Stimulated activated CD8-positive, alpha-beta memory T cell treated with anti-CD3 and anti-CD28 coated beads, Interleukin-12 subunit alpha, Interleukin-12 subunit beta, amount 100 ng/mL, for 4 hours (primary cell): ENCODE measurements around the gene SMIM23.
"Not testable (repeated sequence)": the region's sequence is repeated elsewhere in the genome, so short reads cannot be mapped to it uniquely, and the experiment has no call there.

ENCODE experiments used
- DNase-seq: peaks from one replicate; pipeline ENCODE4 v3.0.0-alpha.2; 2020; ENCODE audit warnings: low read depth

SMIM23 gene

GRCh38 chr5:171773106-171773505 lies 12.5 kb upstream of the SMIM23 start:
- DNase-seq = no peak

DNA sequence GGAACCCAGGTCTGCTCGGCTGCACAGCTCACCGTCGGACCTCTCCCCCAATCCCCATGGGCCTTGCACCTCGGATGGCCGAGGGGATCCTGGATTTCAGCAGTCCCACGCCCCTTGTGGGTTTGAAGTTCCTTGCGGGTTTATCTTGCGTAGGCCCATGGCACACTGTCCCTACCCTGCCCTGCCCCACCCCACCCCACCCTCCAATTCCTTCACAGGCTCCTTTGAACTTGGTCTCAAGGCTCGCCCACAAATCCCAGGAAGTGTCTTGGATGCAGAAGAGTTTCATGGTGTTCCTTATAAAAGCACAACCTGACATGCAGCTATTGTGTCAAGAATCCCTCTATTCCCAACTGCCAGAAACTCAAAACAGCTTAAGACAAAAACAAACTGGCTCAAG lies 11.2 kb upstream of the SMIM23 start:
- DNase-seq = no peak

- DNase-seq = no peak
These were observed 9.4 kb upstream of the SMIM23 start for GRCh38 chr5:171776213-171776612.

GRCh38 chr5:171776770-171777759 lies 8.6 kb upstream of the SMIM23 start:
- DNase-seq = no peak

DNA sequence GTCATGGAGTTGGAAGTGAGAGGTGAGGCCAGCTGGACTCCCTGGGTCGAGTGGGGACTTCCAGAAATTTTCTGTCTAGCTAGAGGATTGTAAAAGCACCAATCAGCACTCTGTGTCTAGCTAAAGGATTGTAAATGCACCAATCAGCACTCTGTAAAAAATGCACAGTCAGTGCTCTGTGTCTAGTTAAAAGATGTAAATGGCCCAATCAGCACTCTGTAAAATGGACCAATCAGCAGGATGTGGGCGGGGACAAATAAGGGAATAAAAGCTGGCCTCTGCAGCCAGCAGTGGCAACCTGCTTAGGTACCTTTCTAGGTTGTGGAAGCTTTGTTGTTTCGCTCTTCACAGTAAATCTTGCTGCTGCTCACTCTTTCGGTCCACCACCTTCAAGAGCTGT lies 3.9 kb upstream of the SMIM23 start:
- not testable (repeated sequence) for DNase-seq

GRCh38 chr5:171782332-171782966 lies 3.2 kb upstream of the SMIM23 start:
- no peak for DNase-seq

GRCh38 chr5:171783051-171783450 lies 2.6 kb upstream of the SMIM23 start:
- no peak for DNase-seq

- no peak for DNase-seq
These were observed 3.7 kb downstream of the SMIM23 start for GRCh38 chr5:171789353-171789752.

- DNase-seq = no peak
These were observed 4.8 kb downstream of the SMIM23 start for GRCh38 chr5:171790408-171790807.

DNA sequence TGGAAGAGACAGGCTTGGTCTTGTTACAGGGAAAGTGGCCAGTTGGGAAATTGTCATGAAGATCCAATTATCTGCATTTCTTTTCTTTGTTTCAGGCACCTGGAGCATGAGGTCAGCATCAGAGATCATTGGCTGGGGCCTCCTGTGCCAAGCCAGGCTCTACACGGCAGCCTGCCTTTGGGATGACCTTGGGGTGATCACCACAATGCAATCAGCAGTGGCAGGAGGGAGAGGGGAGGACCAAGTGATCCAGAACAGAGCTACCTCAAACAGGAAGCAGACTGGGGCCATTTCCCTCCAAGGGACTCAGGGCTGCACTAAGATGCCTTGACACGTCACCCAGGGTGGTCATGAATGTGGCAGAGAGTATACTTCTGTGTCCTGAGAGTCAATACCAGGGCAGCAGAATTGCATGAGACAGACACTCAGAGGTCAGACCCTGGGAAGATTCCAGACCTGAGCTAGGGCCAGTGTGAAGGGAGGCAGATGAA lies 8.9 kb downstream of the SMIM23 start:
- no peak for DNase-seq

- no peak for DNase-seq
These were observed 9.8 kb downstream of the SMIM23 start for GRCh38 chr5:171795381-171795780.

DNA sequence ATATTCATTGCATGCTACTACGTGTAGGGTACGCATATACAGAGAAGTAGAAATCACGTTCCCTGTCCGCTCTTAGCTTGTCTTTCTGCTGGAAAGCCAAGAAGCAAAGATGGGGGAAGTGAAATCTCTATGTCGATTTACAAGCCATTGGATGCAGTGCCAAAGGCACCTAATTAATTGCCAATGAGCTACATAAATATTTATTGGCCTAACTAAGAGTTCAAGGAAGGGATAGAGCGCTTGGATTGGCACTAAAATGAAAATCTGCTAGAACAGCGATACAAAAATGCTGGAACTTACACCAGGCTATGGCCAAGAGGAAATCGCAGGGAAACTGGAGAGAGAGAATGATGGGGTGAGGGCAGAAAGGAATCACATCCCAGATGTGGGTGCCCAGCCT lies 10.8 kb downstream of the SMIM23 start:
- no peak for DNase-seq

GRCh38 chr5:171797543-171797942 lies 11.9 kb downstream of the SMIM23 start:
- no peak for DNase-seq

- DNase-seq = no peak
These were observed 12.8 kb downstream of the SMIM23 start for GRCh38 chr5:171798418-171798817.

DNA sequence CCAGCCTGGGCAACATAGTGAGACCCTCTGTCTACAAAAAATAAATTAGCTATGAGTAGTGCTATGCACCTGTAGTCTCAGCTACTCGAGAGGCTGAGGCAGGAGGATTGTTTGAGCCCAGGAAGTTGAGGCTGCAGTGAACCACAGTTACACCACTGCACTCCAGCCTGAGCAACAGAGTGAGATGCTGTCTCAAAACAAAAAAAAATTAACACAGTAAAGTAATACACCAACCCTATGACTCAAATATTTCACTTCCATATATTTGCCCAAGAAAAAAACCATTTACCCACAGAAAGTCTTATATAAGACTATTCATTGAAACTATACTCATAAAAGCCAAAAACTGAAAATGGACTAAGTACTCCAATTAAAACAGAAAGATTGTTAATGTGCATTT lies 16.2 kb downstream of the SMIM23 start:
- DNase-seq = no peak

GRCh38 chr5:171805746-171806145 lies 20.1 kb downstream of the SMIM23 start:
- DNase-seq = no peak

DNA sequence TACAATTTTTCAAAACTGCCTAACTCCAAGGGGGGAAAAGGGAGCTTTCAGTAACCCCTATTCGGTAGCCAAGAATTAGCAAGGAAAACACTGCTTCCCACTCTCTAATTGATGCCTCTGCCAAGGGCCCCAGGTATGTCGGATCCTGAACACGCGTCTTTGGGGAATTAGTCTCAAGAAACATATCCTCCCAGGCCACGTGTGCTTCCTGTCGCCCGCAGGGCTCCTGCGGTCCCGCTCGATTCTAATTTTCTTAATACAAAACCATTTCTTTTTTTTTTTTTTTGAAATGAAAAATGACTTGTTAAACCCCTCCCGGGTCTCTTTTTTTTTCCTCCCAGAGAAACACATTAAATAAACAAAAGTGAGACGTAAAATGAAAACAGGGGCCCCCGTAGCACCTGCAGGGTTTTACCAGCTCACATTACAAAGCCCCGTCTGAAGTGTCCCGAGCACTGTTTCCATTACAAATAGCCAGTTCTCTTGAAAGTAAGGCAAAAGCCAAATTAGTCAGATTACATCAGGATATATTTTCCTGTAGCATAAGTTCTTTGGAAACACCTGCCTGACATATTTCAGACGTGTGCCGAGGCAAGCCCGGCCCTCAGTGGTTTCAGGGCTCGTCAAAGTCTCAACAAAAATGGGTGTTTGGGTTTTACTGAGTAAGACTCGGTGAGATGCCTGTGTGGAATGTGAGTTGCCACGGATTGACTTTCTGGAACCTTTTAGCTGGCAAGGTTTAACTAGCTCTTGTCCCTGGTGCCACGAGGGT lies 21.5 kb downstream of the SMIM23 start:
- DNase-seq = no peak

- no peak for DNase-seq
These were observed 22.8 kb downstream of the SMIM23 start for GRCh38 chr5:171808453-171808852.

DNA sequence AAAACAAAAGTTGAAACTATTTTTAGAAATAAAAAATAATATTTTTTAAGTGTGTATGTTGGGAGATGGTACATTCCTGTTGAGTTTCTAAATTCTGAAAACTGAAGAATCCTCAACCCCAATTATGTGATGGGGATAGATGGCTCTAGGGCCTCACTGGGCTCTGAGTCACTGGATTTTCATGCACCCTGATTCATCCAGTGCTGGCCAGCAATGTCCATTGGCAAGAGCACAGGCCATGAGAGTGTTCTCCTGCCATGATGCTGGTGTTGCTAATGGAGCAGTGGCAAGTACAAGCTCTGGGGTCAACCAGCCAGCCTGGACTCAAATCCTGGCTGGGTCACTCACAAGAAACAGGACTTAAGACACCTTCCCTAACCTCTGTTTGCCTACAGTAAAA lies 23.3 kb downstream of the SMIM23 start:
- no peak for DNase-seq

DNA sequence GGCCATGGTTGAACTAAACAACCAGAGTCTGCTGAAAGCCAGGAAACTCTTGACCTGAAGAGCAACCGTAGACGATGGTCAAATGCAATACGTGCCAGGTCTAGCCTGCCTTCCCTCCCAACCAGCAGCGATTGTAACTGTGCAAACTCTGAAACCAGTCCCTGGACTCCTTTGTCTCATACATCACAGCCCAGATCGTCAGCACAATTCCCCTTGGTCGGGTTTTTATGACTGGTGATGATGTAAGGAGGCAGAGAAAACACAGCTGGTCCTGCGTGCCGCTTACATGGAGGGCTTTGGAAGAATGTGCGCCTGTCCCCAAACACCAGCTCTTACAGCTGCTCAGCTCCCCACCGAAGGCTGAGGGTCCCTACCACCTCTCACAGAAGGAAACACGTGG lies 24.6 kb downstream of the SMIM23 start:
- DNase-seq = no peak

DNA sequence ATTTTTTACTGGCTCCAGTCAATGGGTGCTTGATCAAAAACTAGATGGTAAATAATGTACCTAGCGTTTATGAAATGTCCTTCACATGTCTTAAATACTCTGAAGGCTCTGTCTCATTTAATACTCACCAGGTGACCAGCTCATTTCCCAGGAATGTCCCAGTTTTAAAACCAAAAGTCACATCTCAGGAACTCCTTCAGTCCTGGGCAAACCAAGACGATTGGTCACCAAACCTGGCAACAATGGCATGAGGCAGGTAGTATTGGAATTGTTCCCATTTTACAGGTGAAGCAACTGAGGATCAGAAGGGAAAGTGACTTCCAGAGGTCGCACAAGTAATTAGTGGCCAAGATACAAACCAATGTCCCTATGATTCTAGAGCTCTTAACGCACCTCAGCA lies 27.7 kb downstream of the SMIM23 start:
- DNase-seq = no peak

- no peak for DNase-seq
These were observed 28.3 kb downstream of the SMIM23 start for GRCh38 chr5:171813813-171814490.
